ENCODE data around the gene COL6A1. TPM values are rescaled to one million over a fixed set of nuclear protein-coding genes. Genes with fewer than 3 reads are reported as not detected.

Gene COL6A1
- total RNA-seq, 1 experiment from 2014 or later = 221 TPM

DNA sequence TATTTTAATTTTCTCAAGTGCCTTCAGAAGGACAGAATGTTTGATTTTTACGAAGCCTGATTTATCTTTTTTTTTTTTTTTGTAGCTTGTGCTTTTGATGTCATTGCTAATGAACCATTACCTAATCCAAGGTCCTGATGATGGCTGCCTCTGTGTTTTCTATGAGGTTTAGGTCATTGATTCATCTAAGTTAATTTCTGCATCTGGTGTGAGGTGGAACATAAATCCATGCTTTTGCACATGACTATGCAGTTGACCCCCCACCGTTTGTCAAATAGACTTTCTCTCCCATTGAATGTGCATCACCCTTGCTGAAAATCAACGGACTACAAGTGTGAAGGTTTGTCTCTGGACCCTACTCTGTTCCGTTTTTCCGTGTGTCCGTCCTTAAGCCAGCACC lies 50.5 kb downstream of the COL6A1 start (continued):
- TF ChIP-seq ERG (CRISPR knock-in tag; IDR thresholded peaks at IDR 0.05) = no peak
- TF ChIP-seq, protein P1, sequence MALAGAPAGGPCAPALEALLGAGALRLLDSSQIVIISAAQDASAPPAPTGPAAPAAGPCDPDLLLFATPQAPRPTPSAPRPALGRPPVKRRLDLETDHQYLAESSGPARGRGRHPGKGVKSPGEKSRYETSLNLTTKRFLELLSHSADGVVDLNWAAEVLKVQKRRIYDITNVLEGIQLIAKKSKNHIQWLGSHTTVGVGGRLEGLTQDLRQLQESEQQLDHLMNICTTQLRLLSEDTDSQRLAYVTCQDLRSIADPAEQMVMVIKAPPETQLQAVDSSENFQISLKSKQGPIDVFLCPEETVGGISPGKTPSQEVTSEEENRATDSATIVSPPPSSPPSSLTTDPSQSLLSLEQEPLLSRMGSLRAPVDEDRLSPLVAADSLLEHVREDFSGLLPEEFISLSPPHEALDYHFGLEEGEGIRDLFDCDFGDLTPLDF (CRISPR knock-in tag; IDR thresholded peaks at IDR 0.05) = no peak
- no peak for TF ChIP-seq NFE2L1 (CRISPR knock-in tag; IDR thresholded peaks at IDR 0.05)
- TF ChIP-seq ZNF671 (CRISPR knock-in tag; IDR thresholded peaks at IDR 0.05) = no peak
- no peak for TF ChIP-seq ZNF317 (CRISPR knock-in tag; IDR thresholded peaks at IDR 0.05; ENCODE audit: borderline replicate concordance, low read depth)
- TF ChIP-seq RELA (CRISPR knock-in tag; IDR thresholded peaks at IDR 0.05; ENCODE audit: borderline replicate concordance) = no peak
- TF ChIP-seq, protein P2, sequence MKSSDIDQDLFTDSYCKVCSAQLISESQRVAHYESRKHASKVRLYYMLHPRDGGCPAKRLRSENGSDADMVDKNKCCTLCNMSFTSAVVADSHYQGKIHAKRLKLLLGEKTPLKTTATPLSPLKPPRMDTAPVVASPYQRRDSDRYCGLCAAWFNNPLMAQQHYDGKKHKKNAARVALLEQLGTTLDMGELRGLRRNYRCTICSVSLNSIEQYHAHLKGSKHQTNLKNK (CRISPR knock-in tag; IDR thresholded peaks at IDR 0.05) = no peak
- no peak for TF ChIP-seq GRHL2 (CRISPR knock-in tag; IDR thresholded peaks at IDR 0.05; ENCODE audit: insufficient replicate concordance, severe bottlenecking)
- TF ChIP-seq, protein P3, sequence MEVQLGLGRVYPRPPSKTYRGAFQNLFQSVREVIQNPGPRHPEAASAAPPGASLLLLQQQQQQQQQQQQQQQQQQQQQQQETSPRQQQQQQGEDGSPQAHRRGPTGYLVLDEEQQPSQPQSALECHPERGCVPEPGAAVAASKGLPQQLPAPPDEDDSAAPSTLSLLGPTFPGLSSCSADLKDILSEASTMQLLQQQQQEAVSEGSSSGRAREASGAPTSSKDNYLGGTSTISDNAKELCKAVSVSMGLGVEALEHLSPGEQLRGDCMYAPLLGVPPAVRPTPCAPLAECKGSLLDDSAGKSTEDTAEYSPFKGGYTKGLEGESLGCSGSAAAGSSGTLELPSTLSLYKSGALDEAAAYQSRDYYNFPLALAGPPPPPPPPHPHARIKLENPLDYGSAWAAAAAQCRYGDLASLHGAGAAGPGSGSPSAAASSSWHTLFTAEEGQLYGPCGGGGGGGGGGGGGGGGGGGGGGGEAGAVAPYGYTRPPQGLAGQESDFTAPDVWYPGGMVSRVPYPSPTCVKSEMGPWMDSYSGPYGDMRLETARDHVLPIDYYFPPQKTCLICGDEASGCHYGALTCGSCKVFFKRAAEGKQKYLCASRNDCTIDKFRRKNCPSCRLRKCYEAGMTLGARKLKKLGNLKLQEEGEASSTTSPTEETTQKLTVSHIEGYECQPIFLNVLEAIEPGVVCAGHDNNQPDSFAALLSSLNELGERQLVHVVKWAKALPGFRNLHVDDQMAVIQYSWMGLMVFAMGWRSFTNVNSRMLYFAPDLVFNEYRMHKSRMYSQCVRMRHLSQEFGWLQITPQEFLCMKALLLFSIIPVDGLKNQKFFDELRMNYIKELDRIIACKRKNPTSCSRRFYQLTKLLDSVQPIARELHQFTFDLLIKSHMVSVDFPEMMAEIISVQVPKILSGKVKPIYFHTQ (CRISPR knock-in tag; IDR thresholded peaks at IDR 0.05) = no peak
- no peak for TF ChIP-seq NR1H2 (CRISPR knock-in tag; IDR thresholded peaks at IDR 0.05)

DNA sequence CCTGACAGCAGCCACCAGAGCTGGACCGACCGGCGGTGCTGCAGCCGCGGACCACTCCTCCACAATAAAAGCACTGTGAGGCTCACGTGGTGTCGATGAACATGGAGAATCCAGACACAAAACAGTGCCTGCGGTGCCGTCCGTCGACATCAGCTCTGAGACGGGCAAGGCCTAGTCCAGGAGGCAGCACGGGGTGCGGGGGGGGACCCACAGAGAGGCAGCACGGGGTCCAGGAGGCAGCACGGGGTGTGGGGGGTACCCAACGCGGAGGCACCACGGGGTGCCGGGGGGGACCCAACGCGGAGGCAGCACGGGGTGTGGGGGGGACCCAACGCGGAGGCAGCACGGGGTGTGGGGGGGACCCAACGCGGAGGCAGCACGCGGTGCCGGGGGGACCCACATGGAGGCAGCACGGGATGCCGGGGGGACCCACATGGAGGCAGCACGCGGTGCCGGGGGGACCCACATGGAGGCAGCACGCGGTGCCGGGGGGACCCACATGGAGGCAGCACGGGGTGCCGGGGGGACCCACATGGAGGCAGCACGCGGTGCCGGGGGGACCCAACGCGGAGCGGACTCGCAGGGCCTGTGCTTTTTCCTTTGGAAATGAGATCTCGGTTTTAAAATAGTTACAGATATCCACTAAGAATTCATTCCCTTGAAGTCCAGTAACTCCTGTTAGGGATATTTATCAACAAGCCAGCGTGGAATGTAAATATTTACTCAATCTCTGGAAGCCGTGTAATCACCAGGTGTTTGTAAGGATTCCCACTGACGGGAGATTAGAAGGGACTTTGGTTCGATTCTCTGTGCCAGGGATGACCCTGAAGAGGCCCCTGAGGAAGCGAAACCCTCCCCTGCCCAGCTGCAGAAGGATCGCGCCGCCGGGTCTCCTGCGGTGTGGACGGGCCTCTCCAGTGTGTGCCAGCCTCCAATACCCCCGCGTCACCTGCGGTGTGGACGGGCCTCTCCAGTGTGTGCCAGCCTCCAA lies 52.1 kb downstream of the COL6A1 start:
- H3K27me3 Mint-ChIP-seq (ENCODE audit: low read depth) = no peaks in the 10 kb centered on the region
- ChIA-PET CTCF (no interaction called here), POLR2A (no interaction called here)
- DNase-seq (ENCODE audit: low spot score) (no peak), ATAC-seq (no peak)
- H3K4me1 Mint-ChIP-seq = peaks cover 6% of the 10 kb centered on the region; the same call in 1 of the 2 replicates
- H3K9me3 Mint-ChIP-seq = peaks cover 11% of the 10 kb centered on the region
- TF ChIP-seq, protein P4, sequence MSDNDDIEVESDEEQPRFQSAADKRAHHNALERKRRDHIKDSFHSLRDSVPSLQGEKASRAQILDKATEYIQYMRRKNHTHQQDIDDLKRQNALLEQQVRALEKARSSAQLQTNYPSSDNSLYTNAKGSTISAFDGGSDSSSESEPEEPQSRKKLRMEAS (CRISPR knock-in tag; IDR thresholded peaks at IDR 0.05) = peak; percentile 40; the same call in 1 of the 2 replicates
- TF ChIP-seq, protein P5, sequence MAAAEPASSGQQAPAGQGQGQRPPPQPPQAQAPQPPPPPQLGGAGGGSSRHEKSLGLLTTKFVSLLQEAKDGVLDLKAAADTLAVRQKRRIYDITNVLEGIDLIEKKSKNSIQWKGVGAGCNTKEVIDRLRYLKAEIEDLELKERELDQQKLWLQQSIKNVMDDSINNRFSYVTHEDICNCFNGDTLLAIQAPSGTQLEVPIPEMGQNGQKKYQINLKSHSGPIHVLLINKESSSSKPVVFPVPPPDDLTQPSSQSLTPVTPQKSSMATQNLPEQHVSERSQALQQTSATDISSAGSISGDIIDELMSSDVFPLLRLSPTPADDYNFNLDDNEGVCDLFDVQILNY (CRISPR knock-in tag; IDR thresholded peaks at IDR 0.05) = no peak
- no peak overlapping the region for H3K4me3 Mint-ChIP-seq
- H3K27ac Mint-ChIP-seq = peak overlapping the region; percentile 70; the same call in 1 of the 2 replicates
- no peaks in the 10 kb centered on the region for H3K36me3 Mint-ChIP-seq
